K562 (cell line): ENCODE results near the gene HS3ST5. TPM values are rescaled to one million over a fixed set of nuclear protein-coding genes. Genes with fewer than 3 reads are reported as not detected.
A peak's percentile ranks its signal among the peaks of the same experiment; 100 is the strongest.

ENCODE experiments used
- ATAC-seq: fragments of 200-7000 bp; cut with Tn5 transposase; 3 replicates; pipeline ENCODE4 v1.9.1; 2020; ENCODE audit warnings: moderate library complexity
- Bru-seq: library from RNA; stranded (reverse); fragments of 400-500 nt; gene quantifications from one replicate; lab custom pipeline; 2021; lab: Mats Ljungman, UMichigan
- BruChase-seq, 2 experiments: library from RNA; stranded (reverse); fragments of 400-500 nt; gene quantifications; one replicate each; lab custom pipeline; 2021; lab: Mats Ljungman, UMichigan
- BruUV-seq: library from RNA; stranded (reverse); fragments of 400-500 nt; replicated peaks from 2 replicates; lab custom pipeline; 2021; lab: Mats Ljungman, UMichigan
- CTCF ChIA-PET: fragments of 300-600 bp; formaldehyde crosslinking; extraction: SDS; loops from one replicate; lab custom pipeline; 2021; ENCODE audit warnings: low intra/inter-chr PET ratio; lab: Yijun Ruan, JAX
- POLR2A ChIA-PET: fragments of 300-600, 350-650 bp; sonication (Branson Sonifier 250); formaldehyde crosslinking; extraction: SDS; loops from one replicate; lab custom pipeline; 2021; ENCODE audit warnings: antibody characterized with exemption, inconsistent platforms; lab: Yijun Ruan, JAX
- DNase-seq, 4 experiments: peaks; one replicate each; pipeline versions ENCODE4 v3.0.0 to v3.0.0-alpha.2; 2011 to 2018; ENCODE audit warnings: low spot score in 3 of 4, mixed read lengths in 3 of 4; ENCODE audit errors: extremely low read depth in 1 of 4
- FAIRE-seq: peaks from 2 replicates; lab custom pipeline; 2011; peaks lifted over from hg19 to GRCh38; lab: Jason Lieb, UNC
- H2AFZ ChIP-seq: 2 replicates; pipeline ENCODE4 v1.6.0; 2011; ENCODE audit warnings: low read depth, low read length, control low read depth, inconsistent platforms
- H3K27ac ChIP-seq: fragments of 200-600 bp; 3 replicates; pipeline ENCODE4 v1.8.0; 2011; ENCODE audit warnings: low read depth, mild to moderate bottlenecking, control low read depth, inconsistent platforms, low read length, moderate library complexity, mixed read lengths; ENCODE audit errors: extremely low read depth
- H3K27me3 ChIP-seq, 2 experiments: fragments of 300-600 bp in 1 of 2; 2 replicates in 1 of 2; 3 replicates in 1 of 2; pipeline versions ENCODE4 v1.6.0 to v1.8.0; 2011; ENCODE audit warnings: inconsistent platforms in 2 of 2, low read length in 2 of 2, mild to moderate bottlenecking in 1 of 2, mixed read lengths in 1 of 2, moderate library complexity in 1 of 2; ENCODE audit not compliant: control insufficient read depth in 2 of 2, insufficient read depth in 2 of 2
- H3K36me3 ChIP-seq: fragments of 300-600 bp; 3 replicates; pipeline ENCODE4 v1.8.0; 2011; ENCODE audit warnings: mild to moderate bottlenecking, low read length, inconsistent platforms; ENCODE audit not compliant: control insufficient read depth, insufficient read depth
- H3K4me1 ChIP-seq, 2 experiments: fragments of 200-600 bp in 1 of 2; replicated peaks in 1 of 2; 2 replicates in 1 of 2; 3 replicates in 1 of 2; pipeline versions ENCODE4 v1.5.1 to v1.8.0; 2011; ENCODE audit warnings: inconsistent platforms in 2 of 2, low read length in 2 of 2, mild to moderate bottlenecking in 1 of 2, mixed read lengths in 1 of 2, moderate library complexity in 1 of 2; ENCODE audit not compliant: control insufficient read depth in 2 of 2, insufficient read depth in 2 of 2
- H3K4me2 ChIP-seq: 2 replicates; pipeline ENCODE4 v1.6.1; 2011; ENCODE audit warnings: low read length, control low read depth, inconsistent platforms, mixed read lengths; ENCODE audit not compliant: insufficient read depth
- H3K4me3 ChIP-seq: fragments of 200-600 bp; sonication (generic), shearing (Covaris generic); 2 replicates; pipeline ENCODE4 v1.5.1; 2016; ENCODE audit warnings: control low read depth, inconsistent platforms
- H3K79me2 ChIP-seq: fragments of 200-600 bp; 3 replicates; pipeline ENCODE4 v1.8.0; 2011; ENCODE audit warnings: low read length, inconsistent platforms; ENCODE audit not compliant: control insufficient read depth, insufficient read depth
- H3K9ac ChIP-seq, 2 experiments: 2 replicates each; pipeline versions ENCODE4 v1.6.0 to v1.6.1; 2011; ENCODE audit warnings: low read depth in 2 of 2, low read length in 2 of 2, control low read depth in 1 of 2, inconsistent platforms in 1 of 2, mild to moderate bottlenecking in 1 of 2, mixed read lengths in 1 of 2; ENCODE audit not compliant: insufficient read depth in 1 of 2
- H3K9me1 ChIP-seq: one replicate; pipeline ENCODE4 v1.6.0; 2011; ENCODE audit warnings: inconsistent platforms, mild to moderate bottlenecking, low read length, moderate library complexity; ENCODE audit not compliant: control insufficient read depth, insufficient read depth
- H3K9me3 ChIP-seq: replicated peaks from 2 replicates; pipeline ENCODE4 v1.5.1; 2011; ENCODE audit warnings: low read depth, low read length, inconsistent platforms; ENCODE audit not compliant: control insufficient read depth, insufficient read depth
- H4K20me1 ChIP-seq: replicated peaks from 2 replicates; pipeline ENCODE4 v1.6.1; 2011; ENCODE audit warnings: low read length, inconsistent platforms, mixed read lengths; ENCODE audit not compliant: control insufficient read depth, insufficient read depth
- BDP1 ChIP-seq: IDR thresholded peaks from 3 replicates; pipeline ENCODE4 v1.6.1; 2011; ENCODE audit not compliant: insufficient read length, insufficient read depth
- JUN ChIP-seq, 2 experiments: sonication (generic) in 1 of 2; formaldehyde crosslinking in 1 of 2; IDR thresholded peaks; 2 replicates each; pipeline versions ENCODE4 v1.6.1 to v1.8.0; 2012 to 2022; ENCODE audit warnings: borderline replicate concordance in 2 of 2, mild to moderate bottlenecking in 2 of 2, improper control_type of control experiment in 1 of 2, low read depth in 1 of 2, low read length in 1 of 2, missing genetic modification reagents in 1 of 2
- NFIX ChIP-seq: fragments of 250-450 bp; sonication (Bioruptor Pico); IDR thresholded peaks from 2 replicates; pipeline ENCODE4 v1.4.0; 2020; ENCODE audit warnings: low read depth, mild to moderate bottlenecking, moderate library complexity
- WGBS: fragments of 100-300 bp; shearing (Covaris generic); methylation state at CpG from one replicate; pipeline ENCODE4 v1.1.6; 2016; ENCODE audit warnings: low coverage, mixed read lengths; ENCODE audit not compliant: insufficient coverage; ENCODE audit errors: missing lambda C conversion rate; 5-methylcytosine and 5-hydroxymethylcytosine counted together
- in situ Hi-C: fragments of 300-500 bp; cut with MboI; formaldehyde crosslinking; loops from 4 replicates; pipeline ENCODE4 v1.15.0; 2018; ENCODE audit warnings: inconsistent platforms, mixed read lengths
- intact Hi-C: fragments of 100-400 bp; cut with micrococcal nuclease; formaldehyde crosslinking; loops from 2 replicates; pipeline ENCODE4 v1.14.2; 2022
- long read RNA-seq, 3 experiments: library from polyadenylated mRNA in 2 of 3; library from RNA in 1 of 3; unstranded in 2 of 3; stranded (forward) in 1 of 3; transcript quantifications; one replicate each; pipeline ENCODE4 v2.0.0, GENCODE V29; 2019 to 2022
- polyA minus RNA-seq, 3 experiments: library from RNA; depleted of rRNA, polyadenylated mRNA; stranded (reverse); fragments of >200 nt; gene quantifications; 2 replicates each; pipeline ENCODE4 v1.2.3, GENCODE V29; 2011
- polyA plus RNA-seq, 8 experiments: library from polyadenylated mRNA; depleted of rRNA in 4 of 8; stranded (reverse) in 5 of 8; unstranded in 3 of 8; fragments of >200 nt; fragmentation: Nextera tagmentation in 2 of 8; fragmentation: Illumina TruSeq in 1 of 8; extraction: Ambion mirVana in 2 of 8; extraction: Trizol in 1 of 8; gene quantifications; 2 replicates each; pipeline versions ENCODE4 v1.2.1 to v1.2.3, GENCODE V29; 2011 to 2014; ENCODE audit warnings: inconsistent platforms in 1 of 8, missing spikeins in 1 of 8
- total RNA-seq, 7 experiments: library from RNA; depleted of rRNA in 6 of 7; stranded (reverse); fragments of >200 nt in 6 of 7; fragmentation: Illumina TruSeq in 2 of 7; extraction: Trizol in 2 of 7; gene quantifications; 2 replicates each; pipeline versions ENCODE4 v1.2.1 to v1.2.3, GENCODE V29; 2011 to 2021; ENCODE audit warnings: low replicate concordance in 1 of 7
- TF ChIP-seq, protein P1 (sequence below): sonication (generic); formaldehyde crosslinking; IDR thresholded peaks from 2 replicates; pipeline ENCODE4 v1.8.0; 2022; ENCODE audit warnings: mild to moderate bottlenecking, missing genetic modification reagents
- TF ChIP-seq, protein P2 (sequence below), 2 experiments: IDR thresholded peaks; 2 replicates each; pipeline ENCODE4 v1.6.1; 2011; ENCODE audit warnings: borderline replicate concordance in 1 of 2, control low read depth in 1 of 2, low read depth in 1 of 2, low read length in 1 of 2, mild to moderate bottlenecking in 1 of 2, mixed read lengths in 1 of 2, moderate library complexity in 1 of 2; ENCODE audit not compliant: insufficient read depth in 1 of 2, insufficient read length in 1 of 2, poor library complexity in 1 of 2, severe bottlenecking in 1 of 2; ENCODE audit errors: extremely low read depth in 1 of 2

The HS3ST5 gene, protein sequence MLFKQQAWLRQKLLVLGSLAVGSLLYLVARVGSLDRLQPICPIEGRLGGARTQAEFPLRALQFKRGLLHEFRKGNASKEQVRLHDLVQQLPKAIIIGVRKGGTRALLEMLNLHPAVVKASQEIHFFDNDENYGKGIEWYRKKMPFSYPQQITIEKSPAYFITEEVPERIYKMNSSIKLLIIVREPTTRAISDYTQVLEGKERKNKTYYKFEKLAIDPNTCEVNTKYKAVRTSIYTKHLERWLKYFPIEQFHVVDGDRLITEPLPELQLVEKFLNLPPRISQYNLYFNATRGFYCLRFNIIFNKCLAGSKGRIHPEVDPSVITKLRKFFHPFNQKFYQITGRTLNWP
- total RNA-seq (2011; cell fraction: chromatin; rRNA removed; ENCODE audit: low replicate concordance): not detected in 2 replicates
- not detected in 2 replicates for total RNA-seq (2011; cell fraction: nucleolus; rRNA removed)
- not detected in 2 replicates for total RNA-seq (2011; cell fraction: nucleoplasm; rRNA removed)
- total RNA-seq (2014; rRNA removed) (not detected in 2 replicates), total RNA-seq (2014; rRNA removed; fragmentation: Illumina TruSeq; extraction: Trizol) (not detected in 2 replicates), total RNA-seq (2015; rRNA removed; fragmentation: Illumina TruSeq; extraction: Trizol) (not detected in 2 replicates), total RNA-seq (2021) (not detected in 2 replicates), polyA plus RNA-seq (2011; rRNA removed) (not detected in 2 replicates), polyA plus RNA-seq (2014; fragmentation: Illumina TruSeq; extraction: Trizol) (not detected in 2 replicates), polyA plus RNA-seq (2014; fragmentation: Nextera tagmentation; extraction: Ambion mirVana) (not detected), polyA plus RNA-seq (2014; rRNA removed) (not detected in 2 replicates), polyA minus RNA-seq (2011; rRNA and poly(A)+ RNA removed) (not detected in 2 replicates), Bru-seq, nascent RNA (percentile 6 among the genes with signal in this experiment), BruChase-seq, experiment 1, labeled RNA remaining after a 2-hour chase (percentile 5 among the genes with signal in this experiment), BruChase-seq, experiment 2, labeled RNA remaining after a 6-hour chase (percentile 7 among the genes with signal in this experiment)
- polyA plus RNA-seq (2011; cell fraction: cytosol; rRNA removed): not detected in 2 replicates
- polyA plus RNA-seq (2011; cell fraction: nucleus; rRNA removed): not detected in 2 replicates
- not detected in 2 replicates for polyA plus RNA-seq (2012)
- not detected in 2 replicates for polyA minus RNA-seq (2011; cell fraction: cytosol; rRNA and poly(A)+ RNA removed)
- not detected in 2 replicates for polyA minus RNA-seq (2011; cell fraction: nucleus; rRNA and poly(A)+ RNA removed)
- long read RNA-seq, experiment 1: 0 reads
- long read RNA-seq, experiment 2: 0 reads
- long read RNA-seq, experiment 3: 0 reads

DNA sequence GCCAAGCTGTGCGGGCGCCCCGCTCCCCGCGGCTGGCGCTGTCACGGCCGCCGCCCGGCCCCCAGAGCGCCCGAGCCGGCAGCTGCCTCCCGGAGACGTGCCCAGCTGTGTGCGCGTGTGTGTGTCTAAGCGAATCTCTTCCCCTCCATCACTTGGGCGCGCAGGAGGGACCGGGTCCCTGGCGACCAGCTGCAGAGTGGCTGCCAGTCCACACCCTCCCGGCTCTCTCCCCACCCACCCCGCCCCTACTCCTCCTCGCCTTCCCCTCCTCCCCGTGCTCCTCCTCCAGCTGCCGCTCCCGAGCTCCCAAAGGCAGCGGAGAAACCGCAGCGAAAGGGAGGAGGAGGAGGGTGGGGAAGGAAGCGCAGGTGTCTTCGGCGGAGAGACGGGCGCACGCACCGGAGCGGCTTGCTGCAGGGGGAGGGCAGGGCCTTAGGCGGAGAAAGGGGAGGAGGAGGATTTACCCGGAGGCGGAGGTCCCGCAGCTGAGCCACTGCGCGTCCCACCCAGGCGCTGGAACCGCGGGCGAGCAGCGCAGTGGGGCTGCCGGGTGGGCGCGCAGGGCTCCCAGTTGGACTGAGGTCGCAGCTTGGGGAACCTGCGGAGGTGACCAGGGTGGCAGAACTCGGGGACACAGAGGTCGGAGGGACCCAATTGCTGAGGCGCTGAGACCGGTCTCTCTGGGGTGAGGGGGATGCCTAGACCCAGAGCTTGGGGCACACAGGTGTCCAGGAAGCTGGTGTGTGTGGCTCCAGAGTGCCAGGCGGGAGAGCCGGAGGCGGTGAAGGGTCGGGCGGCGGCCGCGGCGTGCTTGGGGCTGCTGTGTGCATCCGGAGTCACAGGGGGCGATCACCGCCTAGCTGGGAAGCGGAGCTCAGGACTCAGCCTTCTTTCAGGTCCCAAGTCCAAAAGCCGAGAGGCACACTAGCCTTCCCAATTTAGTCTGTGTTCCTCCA, at the start of gene HS3ST5:
TSS of gene HS3ST5 (minus strand) at position 198 of the 956 bp plus-strand sequence. CDS start 280,178 bp downstream, outside the sequence.
- DNase-seq (peak in 1 of 4 experiments; percentile 2), ATAC-seq (peak; percentile 61; the same call in 2 of the 3 replicates), FAIRE-seq (no peak)
- Histone ChIP-seq H3K9ac (no peak within 1 kb of the TSS), H3K4me1 (peaks cover 0 to 3% of the 10 kb centered on the region in 2 experiments; a peak in 2 of 5 replicates), H3K79me2 (no peaks in the 10 kb centered on the region), H3K36me3 (no peaks in the 10 kb centered on the region), H3K4me3 (no peak within 1 kb of the TSS), H3K4me2 (no peak within 1 kb of the TSS), H3K27me3 (no peaks in the 10 kb centered on the region), H3K27ac (no peak within 1 kb of the TSS), H4K20me1 (no peaks in the 10 kb centered on the region), H3K9me1 (no peaks in the 10 kb centered on the region), H3K9me3 (no peaks in the 10 kb centered on the region), H2AFZ (no peak within 1 kb of the TSS)
- intact Hi-C loops (no loop called here), in situ Hi-C loops (no loop called here)
- WGBS: 3% methylated on average over 32 of the region's 73 CpGs
- no TSS peak for BruUV-seq
- ChIA-PET POLR2A (no interaction called here), CTCF (no interaction called here)
- TF ChIP-seq, protein P1, sequence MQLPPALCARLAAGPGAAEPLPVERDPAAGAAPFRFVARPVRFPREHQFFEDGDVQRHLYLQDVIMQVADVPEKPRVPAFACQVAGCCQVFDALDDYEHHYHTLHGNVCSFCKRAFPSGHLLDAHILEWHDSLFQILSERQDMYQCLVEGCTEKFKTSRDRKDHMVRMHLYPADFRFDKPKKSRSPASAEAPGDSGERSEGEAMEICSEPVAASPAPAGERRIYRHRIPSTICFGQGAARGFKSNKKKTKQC: no peak
- TF ChIP-seq NFIX (CRISPR knock-in tag): no peak
- TF ChIP-seq, protein P2, sequence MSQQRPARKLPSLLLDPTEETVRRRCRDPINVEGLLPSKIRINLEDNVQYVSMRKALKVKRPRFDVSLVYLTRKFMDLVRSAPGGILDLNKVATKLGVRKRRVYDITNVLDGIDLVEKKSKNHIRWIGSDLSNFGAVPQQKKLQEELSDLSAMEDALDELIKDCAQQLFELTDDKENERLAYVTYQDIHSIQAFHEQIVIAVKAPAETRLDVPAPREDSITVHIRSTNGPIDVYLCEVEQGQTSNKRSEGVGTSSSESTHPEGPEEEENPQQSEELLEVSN (IDR thresholded peaks at IDR 0.05; ENCODE audit: borderline replicate concordance in 1 of 2, extremely low read depth in 1 of 2, insufficient read depth in 1 of 2, insufficient read length in 1 of 2, low read depth in 1 of 2, low read length in 1 of 2, poor library complexity in 1 of 2, severe bottlenecking in 1 of 2): no peak
- no peak for TF ChIP-seq BDP1
- no peak for TF ChIP-seq JUN (IDR thresholded peaks at IDR 0.05; ENCODE audit: borderline replicate concordance, low read depth, low read length)
- no peak for TF ChIP-seq JUN (CRISPR knock-in tag; IDR thresholded peaks at IDR 0.05; ENCODE audit: borderline replicate concordance)
